Right lung (tissue), 5 donors: Measurements from ENCODE around the gene CIITA. TPM values are rescaled to one million over a fixed set of nuclear protein-coding genes. Genes with fewer than 3 reads are reported as not detected.
"Not testable (repeated sequence)": the region's sequence is repeated elsewhere in the genome, so short reads cannot be mapped to it uniquely, and the experiment has no call there.

Source experiments
- DNase-seq, 2 donors: peaks; one replicate each; pipeline ENCODE4 v3.0.0-alpha.2; 2013
- polyA plus RNA-seq, 5 donors: library from polyadenylated mRNA; unstranded; fragments of 120-200 nt; gene quantifications; one replicate each; pipeline versions ENCODE4 v1.2.1 to v1.2.3, GENCODE V29; 2013; ENCODE audit warnings: inconsistent platforms in 1 of 5, low replicate concordance in 1 of 5; ENCODE audit not compliant: insufficient read length in 5 of 5, insufficient read depth in 1 of 5

The CIITA gene
- polyA plus RNA-seq, 5 donors, result 2.4 to 5.7 (median 4.5) TPM

- DNase-seq, result no peak
Measured at GRCh38 chr16:10947211-10947787, 70.3 kb downstream of the CIITA start.

DNA sequence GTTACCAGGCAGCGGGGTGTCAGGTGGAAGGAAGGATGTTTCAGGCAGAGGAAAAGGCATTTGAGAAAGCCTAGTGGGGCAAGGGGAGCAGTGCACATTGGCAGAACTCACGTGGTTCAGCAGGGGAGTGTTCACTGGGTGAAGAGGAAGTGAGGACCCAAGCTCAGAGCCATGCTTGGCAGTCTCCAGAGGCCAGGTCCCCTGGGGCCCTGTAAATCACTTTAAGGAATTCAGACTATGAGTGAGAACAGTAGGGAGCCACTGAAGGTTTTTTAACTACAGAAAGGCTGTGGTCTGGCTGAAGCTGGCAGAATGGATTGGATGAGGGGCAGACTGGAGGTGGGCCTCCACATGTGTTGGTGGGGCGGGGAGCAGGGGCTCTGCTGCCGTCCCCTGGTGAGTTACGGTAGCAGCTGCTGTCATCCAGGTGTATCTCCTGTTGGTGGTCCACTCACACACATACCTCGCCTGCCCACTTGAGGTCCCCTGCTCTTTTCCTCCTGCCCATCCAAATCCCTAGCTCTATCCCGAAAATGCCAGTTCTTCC, 72.5 kb downstream of the CIITA start:
- DNase-seq, result no peak

GRCh38 chr16:10950393-10950792, 73.4 kb downstream of the CIITA start:
- DNase-seq, result no peak

- DNase-seq, result no peak
Measured at GRCh38 chr16:10951026-10951425, 74.0 kb downstream of the CIITA start.

DNA sequence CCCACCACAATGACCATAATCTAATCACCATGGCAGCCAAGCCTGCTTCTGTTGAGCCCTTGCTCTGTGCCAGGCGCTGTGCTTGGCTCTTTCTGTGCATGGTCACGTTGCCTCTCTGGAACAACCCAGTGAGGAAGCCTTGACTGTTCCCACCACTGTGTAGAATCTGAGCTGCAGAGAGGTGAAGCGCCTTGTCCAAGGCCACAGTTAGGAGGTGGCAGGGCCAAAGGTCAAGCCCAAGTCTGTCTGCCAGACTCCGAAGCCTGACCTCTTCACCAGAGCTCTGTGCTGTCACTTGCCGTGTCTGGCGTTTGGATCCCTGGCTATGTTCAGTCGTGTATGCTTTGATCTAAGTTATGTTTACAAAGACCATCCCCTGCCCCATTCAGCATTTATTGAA, 77.9 kb downstream of the CIITA start:
- no peak for DNase-seq

DNA sequence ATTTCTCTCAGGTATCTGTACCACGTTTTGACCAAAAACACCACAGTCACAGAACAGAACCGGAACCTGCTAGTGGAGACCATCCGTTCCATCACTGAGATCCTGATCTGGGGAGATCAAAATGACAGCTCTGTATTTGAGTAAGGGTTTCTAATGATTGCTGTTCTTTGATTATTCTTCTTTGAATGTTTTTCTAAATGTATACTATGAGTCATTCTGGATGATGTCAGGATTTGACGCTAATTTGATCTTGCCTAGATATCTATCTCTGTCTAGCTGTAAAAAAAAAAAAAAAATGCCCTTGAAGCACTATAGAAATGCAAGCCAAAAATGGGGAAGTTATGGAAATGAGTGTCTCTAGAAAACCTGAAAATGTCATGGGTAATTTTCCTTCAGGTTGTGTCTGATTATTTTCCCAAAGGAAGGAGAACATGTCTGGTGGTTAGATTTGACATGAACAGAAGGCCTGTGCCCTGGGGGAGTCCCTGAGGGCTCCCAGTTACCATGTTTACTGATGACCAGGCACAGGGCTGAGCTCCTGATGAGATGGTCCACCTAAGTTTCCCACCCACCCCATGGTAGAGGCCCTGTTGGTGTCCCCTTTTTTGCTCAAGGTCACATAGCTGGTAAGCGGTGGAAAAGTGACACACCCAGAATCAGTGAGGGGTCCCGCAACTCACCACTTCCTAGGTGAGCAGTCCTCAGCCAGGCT, 80.9 kb downstream of the CIITA start:
- DNase-seq, result no peak

- DNase-seq, result no peak
Measured at GRCh38 chr16:10959161-10959560, 82.2 kb downstream of the CIITA start.

DNA sequence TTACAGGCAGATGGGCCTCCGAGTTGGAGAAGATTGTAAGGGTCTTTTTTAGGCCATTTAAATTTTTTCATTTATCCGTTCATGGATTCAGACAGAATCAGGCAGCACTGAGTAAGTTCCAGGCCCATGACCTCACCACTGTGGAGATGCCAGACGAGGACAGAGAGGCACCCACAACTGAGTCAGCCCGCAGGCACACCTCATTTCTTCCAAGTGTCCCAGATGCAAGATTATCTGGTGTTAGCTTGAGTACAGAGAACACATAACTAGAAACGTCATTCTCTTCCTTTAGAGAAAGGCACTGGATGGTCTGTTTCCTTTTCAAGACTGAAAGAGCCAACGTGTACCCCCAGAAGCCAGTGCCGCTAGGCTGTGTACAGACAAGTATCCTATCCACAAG, 84.2 kb downstream of the CIITA start:
- no peak for DNase-seq

DNA sequence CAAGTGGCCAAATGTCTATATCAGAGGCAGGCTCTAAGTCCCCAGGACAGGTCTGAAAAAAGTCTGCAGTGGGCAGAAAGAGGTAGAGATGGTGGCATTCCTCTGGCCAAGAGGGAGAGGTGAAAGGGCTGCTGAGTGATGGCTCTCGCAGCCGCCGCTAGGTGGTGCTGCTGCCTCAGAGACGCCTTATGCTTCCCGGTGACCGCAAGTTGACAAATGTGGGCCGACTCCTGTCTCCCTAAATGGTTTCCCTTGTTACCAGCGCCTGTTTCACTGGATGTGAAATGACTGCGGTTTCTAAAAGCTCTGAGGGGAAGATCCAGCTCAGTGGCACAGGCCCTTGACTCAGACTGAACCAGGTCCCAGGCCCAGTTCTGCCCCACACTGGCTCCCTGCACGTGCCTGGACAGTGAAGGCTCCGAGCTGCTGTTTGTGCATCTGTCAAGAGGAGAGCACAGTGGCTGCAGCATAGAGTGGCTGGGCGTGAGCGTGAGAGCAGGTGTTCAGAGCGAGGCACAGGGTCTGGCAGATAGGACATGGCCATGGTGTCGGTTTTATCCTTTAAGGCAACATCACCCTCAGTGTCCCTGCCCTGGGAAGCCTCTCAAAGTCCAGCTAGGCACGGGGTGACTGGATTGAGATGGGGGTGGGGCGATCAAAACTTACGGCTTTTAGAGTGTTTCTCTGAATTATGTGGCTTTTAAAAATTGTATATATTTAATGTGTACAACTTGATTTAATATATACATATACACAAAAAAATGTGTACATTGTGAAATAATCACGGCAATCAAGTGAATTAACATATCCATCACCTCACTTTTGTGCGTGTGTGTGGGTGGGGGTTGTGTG, 87.3 kb downstream of the CIITA start:
- DNase-seq, result peak; percentile 69 to 79

DNA sequence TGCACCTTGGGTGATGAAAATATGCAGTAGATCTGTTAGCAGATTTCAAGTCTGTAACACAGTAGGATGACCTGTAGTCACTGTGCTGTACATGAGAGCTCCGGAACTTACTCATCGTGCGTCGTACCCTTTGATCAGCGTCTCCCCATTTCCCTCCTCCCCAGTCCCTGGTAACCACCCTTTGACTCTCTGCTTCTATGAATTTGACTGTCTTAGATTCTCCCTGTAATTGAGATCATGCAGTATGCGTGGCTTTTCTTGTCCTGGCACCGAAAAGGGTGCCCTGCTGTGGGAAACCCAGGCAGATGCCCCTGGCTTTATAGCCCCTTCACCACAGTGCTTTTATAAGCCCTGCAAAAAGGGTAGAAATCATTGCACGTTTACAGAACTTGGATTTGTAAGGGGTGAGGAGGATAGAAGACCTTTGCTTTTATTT, 87.9 kb downstream of the CIITA start:
- no peak for DNase-seq

- no peak for DNase-seq
Measured at GRCh38 chr16:10965440-10966061, 88.5 kb downstream of the CIITA start.

DNA sequence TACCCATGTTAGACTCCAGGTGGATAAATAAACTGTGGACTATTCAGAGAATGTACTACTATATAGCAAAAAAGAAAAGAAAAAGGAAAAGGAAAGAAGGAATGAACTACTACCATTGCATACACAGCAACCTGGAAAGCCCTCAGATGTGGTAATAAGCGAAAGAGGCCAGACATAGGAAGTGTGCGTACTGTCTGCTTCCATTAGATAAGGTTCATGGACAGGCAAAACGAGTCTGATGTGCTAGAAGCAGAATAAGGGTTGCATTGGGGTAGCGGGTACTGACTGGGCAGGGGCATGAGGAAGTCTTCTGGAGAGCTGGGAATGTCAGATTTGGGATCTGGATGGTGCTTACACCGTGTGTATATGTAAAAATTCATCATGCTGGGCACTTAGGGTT, 89.1 kb downstream of the CIITA start:
- no peak for DNase-seq

GRCh38 chr16:10966559-10966958, 89.6 kb downstream of the CIITA start:
- not testable (repeated sequence) for DNase-seq

GRCh38 chr16:10967986-10968385, 91.0 kb downstream of the CIITA start:
- DNase-seq, result no peak

GRCh38 chr16:10968498-10968897, 91.5 kb downstream of the CIITA start:
- no peak for DNase-seq

GRCh38 chr16:10969615-10970014, 92.6 kb downstream of the CIITA start:
- no peak for DNase-seq

GRCh38 chr16:10970065-10970464, 93.1 kb downstream of the CIITA start:
- DNase-seq, result no peak

- peak; percentile 78 to 83 for DNase-seq
Measured at GRCh38 chr16:10971560-10971961, 94.6 kb downstream of the CIITA start.

- DNase-seq, result no peak
Measured at GRCh38 chr16:10972108-10972818, 95.3 kb downstream of the CIITA start.

GRCh38 chr16:10972819-10973464, 95.9 kb downstream of the CIITA start:
- DNase-seq, result no peak

- DNase-seq, result peak; percentile 52 to 68
Measured at GRCh38 chr16:10976634-10977033, 99.6 kb downstream of the CIITA start.
